Measurements from ENCODE around the gene AOC2.
"Not testable (repeated sequence)": the region's sequence is repeated elsewhere in the genome, so short reads cannot be mapped to it uniquely, and the experiment has no call there.

Gene AOC2

DNA sequence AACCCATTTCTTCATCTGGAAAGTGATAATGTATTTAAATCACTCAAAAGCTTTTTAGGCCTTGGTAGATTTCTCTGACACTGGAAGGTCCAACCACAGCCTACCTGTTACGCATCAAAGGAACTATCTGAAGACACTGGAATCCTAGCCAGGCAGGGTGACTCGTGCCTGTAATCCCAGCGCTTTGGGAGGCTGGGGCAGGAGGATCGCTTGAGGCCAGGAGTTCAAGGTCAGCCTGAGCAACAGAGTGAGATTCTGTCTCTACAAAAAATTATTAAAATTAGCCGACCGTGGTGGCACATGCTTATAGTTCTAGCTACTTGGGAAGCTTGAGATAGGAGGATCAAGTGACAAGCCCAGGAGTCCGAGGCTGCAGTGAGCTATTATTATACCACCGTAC, 37.8 kb downstream of the AOC2 start:
- DNase-seq: no peak

GRCh38 chr17:42883802-42884558, 39.6 kb downstream of the AOC2 start:
- no peak for DNase-seq

DNA sequence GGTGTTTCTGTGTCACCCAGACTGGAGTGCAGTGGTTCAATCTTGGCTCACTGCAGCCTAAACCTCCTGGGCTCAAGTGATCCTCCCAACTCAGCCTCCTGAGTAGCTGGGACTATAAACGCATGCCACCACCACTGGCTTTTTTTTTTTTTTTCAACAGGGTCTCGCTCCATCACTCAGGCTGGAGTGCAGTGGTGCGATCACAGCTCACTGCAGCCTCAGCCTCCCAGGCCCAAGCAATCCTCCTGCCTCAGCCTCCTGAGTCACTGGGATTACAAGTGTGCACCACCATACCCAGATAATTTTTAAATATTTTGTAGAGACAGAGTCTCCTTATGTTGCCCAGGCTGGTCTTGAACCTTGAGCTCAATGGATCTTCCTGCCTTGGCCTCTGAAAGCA, 41.4 kb downstream of the AOC2 start:
- not testable (repeated sequence) for DNase-seq

- DNase-seq: no peak
Observed at GRCh38 chr17:42886283-42887176, 42.1 kb downstream of the AOC2 start.

- no peak for DNase-seq
Observed at GRCh38 chr17:42889809-42890208, 45.4 kb downstream of the AOC2 start.

DNA sequence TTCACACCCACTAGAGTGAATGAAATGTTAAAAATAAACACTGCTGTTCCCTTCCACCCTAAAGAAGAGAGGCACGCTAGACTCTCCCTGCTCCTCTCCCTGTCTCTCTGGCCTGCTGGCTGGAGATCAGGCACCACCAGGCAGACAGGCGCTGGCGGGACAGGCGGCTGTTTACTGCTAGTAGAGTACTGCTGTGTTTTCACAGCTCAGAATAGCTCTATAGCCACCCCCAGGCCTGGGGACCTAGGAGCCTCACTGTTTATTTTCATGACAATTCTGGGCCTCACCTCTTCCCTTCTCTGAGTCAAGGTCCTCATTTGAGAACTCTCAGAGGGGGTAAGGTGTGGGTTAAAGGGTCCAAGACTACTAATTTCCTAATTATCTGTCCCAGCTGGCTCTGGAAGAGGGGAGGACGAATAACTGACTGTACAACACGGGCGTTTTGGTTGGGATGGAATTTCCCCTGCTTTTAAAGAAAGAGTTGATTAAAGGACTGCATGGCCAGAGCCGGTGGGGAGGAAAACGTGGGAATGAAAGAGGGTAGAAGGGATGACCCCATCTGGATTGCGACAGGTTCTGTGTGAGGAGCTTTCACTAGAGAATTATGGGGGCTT, 47.3 kb downstream of the AOC2 start:
- no peak for DNase-seq

- no peak for DNase-seq
Observed at GRCh38 chr17:42893359-42893758, 49.0 kb downstream of the AOC2 start.

- no peak for DNase-seq
Observed at GRCh38 chr17:42894283-42895184, 50.2 kb downstream of the AOC2 start.

DNA sequence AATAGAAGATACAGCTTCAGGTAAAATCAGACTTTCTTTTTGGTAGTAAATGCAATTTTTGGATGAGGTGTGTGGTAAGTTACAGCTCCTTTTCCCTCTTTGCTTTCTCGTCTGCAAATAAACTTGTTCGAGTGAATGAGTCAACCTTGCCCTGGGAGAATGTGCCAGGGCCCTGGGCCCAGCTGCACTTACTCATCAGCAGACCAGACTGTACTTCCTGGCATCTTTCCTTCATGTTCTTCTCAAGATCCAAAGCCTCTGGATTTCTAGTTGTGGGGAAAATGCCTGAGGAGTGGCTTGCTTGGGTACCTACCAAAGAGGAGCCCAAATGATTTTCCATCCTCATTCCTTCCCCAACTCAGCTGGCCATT, 50.8 kb downstream of the AOC2 start:
- no peak for DNase-seq

- no peak for DNase-seq
Observed at GRCh38 chr17:42898147-42898811, 53.9 kb downstream of the AOC2 start.

GRCh38 chr17:42899981-42900380, 55.6 kb downstream of the AOC2 start:
- DNase-seq: not testable (repeated sequence)
